Measurements from ENCODE around the gene SIGLEC5.

The SIGLEC5 gene

DNA sequence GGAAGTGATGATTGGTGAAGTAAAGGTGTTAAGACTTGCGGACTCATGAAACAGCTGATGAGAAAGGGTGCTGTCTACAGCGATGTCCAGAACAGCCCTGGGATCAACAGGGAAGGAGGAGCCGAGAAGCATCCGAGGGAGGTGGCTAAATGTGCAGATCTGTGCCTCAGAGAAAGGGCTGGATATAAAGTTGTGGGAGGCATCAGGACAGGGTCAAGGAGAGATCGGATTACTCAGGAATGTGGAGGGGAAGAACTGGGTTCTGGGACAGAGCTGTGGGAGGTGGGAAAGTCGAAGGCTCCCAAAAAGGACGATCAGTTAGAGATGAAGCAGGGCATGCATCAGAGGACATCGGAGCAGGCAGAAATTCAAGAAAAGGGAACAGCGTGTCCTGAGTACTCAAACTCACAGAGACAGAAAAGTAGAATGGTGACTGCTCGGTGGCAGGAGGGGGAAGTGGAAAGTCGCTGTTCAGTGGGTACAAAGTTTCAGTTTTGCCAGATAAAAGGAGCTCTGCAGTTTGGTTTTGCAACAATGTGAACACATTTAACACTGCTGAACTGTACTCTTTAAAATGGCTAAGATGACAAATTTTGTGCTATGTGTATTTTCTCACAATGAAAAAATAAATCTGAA is 14.6 kb upstream of the SIGLEC5 start:
- H3K4me1 ChIP-seq (ENCODE audit: insufficient read depth, low read length) = no peaks in the 10 kb centered on the region
- H3K9ac ChIP-seq (ENCODE audit: low read depth, low read length) = no peak overlapping the region
- DNase-seq = no peak
- H3K79me2 ChIP-seq (ENCODE audit: insufficient read depth, low read length) = no peaks in the 10 kb centered on the region
- no peak overlapping the region for H3K4me2 ChIP-seq (ENCODE audit: insufficient read depth, low read length)
- H3K27me3 ChIP-seq (ENCODE audit: insufficient read depth, low read length, poor library complexity) = no peaks in the 10 kb centered on the region
- H3K27ac ChIP-seq (ENCODE audit: low read length) = no peak overlapping the region
- no peaks in the 10 kb centered on the region for H3K36me3 ChIP-seq (ENCODE audit: insufficient read depth, low read length)
- ATAC-seq (ENCODE audit: insufficient read depth, low read depth) = no peak
- no peaks in the 10 kb centered on the region for H4K20me1 ChIP-seq (ENCODE audit: insufficient read depth, low read length)
- no peak overlapping the region for H3K4me3 ChIP-seq (ENCODE audit: low read depth in 1 of 2, low read length in 2 of 2)
- no peaks in the 10 kb centered on the region for H3K9me3 ChIP-seq (ENCODE audit: insufficient read depth, low read length, severe bottlenecking)
- H2AFZ ChIP-seq (ENCODE audit: low read depth, low read length) = no peak overlapping the region
- TF ChIP-seq, protein P1, sequence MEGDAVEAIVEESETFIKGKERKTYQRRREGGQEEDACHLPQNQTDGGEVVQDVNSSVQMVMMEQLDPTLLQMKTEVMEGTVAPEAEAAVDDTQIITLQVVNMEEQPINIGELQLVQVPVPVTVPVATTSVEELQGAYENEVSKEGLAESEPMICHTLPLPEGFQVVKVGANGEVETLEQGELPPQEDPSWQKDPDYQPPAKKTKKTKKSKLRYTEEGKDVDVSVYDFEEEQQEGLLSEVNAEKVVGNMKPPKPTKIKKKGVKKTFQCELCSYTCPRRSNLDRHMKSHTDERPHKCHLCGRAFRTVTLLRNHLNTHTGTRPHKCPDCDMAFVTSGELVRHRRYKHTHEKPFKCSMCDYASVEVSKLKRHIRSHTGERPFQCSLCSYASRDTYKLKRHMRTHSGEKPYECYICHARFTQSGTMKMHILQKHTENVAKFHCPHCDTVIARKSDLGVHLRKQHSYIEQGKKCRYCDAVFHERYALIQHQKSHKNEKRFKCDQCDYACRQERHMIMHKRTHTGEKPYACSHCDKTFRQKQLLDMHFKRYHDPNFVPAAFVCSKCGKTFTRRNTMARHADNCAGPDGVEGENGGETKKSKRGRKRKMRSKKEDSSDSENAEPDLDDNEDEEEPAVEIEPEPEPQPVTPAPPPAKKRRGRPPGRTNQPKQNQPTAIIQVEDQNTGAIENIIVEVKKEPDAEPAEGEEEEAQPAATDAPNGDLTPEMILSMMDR (IDR thresholded peaks at IDR 0.05; ENCODE audit: borderline replicate concordance, extremely low read depth, low read length, poor library complexity, severe bottlenecking) = no peak
- TF ChIP-seq EZH2 (IDR thresholded peaks at IDR 0.05; ENCODE audit: borderline replicate concordance, low read depth, low read length, severe bottlenecking) = no peak

DNA sequence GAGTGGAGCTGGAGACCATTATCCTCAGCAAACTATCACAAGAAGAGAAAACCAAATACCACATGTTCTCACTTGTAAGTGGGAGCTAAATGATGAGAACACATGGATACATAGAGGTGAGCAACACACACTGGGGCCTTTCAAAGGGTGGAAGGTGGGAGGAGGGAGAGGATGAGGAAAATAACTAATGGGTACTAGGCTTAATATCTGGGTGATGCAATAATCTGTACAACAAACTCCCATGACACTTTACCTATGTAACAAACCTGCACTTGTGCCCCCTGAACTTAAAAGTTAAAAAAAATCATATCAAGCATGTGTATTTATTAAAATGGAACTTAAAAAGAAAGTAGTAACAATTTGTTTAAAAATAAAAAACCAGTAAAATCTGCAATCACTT is 11.4 kb upstream of the SIGLEC5 start:
- no peak for DNase-seq
- H3K27ac ChIP-seq (ENCODE audit: low read length) = no peak overlapping the region
- H2AFZ ChIP-seq (ENCODE audit: low read depth, low read length) = no peak overlapping the region
- H3K9ac ChIP-seq (ENCODE audit: low read depth, low read length) = no peak overlapping the region
- H3K27me3 ChIP-seq (ENCODE audit: insufficient read depth, low read length, poor library complexity) = no peaks in the 10 kb centered on the region
- H3K4me3 ChIP-seq (ENCODE audit: low read depth in 1 of 2, low read length in 2 of 2) = no peak overlapping the region
- no peaks in the 10 kb centered on the region for H4K20me1 ChIP-seq (ENCODE audit: insufficient read depth, low read length)
- no peak for ATAC-seq (ENCODE audit: insufficient read depth, low read depth)
- no peaks in the 10 kb centered on the region for H3K79me2 ChIP-seq (ENCODE audit: insufficient read depth, low read length)
- no peak for TF ChIP-seq EZH2 (IDR thresholded peaks at IDR 0.05; ENCODE audit: borderline replicate concordance, low read depth, low read length, severe bottlenecking)
- TF ChIP-seq, protein P1 (IDR thresholded peaks at IDR 0.05; ENCODE audit: borderline replicate concordance, extremely low read depth, low read length, poor library complexity, severe bottlenecking) = no peak
- H3K4me1 ChIP-seq (ENCODE audit: insufficient read depth, low read length) = no peaks in the 10 kb centered on the region
- no peaks in the 10 kb centered on the region for H3K9me3 ChIP-seq (ENCODE audit: insufficient read depth, low read length, severe bottlenecking)
- H3K4me2 ChIP-seq (ENCODE audit: insufficient read depth, low read length) = no peak overlapping the region
- H3K36me3 ChIP-seq (ENCODE audit: insufficient read depth, low read length) = no peaks in the 10 kb centered on the region

DNA sequence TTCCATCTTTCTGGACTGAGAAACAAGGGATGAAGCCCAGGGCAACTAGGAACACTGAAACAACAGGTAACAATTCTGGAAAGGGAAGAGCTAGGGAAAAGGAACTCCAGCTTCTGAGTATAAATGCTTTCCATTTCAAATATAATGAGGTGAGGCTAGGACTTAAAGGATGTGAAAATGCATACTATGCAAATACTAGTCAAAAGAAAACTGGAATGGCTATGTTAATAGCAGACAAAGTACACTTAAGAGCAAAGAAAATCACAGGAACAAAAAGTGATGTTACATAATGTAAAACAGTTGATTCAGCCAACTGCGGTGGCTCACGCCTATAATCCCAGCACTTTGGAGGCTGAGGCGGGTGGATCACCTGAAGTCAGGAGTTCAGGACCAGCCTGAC is 10.2 kb upstream of the SIGLEC5 start:
- H3K27me3 ChIP-seq (ENCODE audit: insufficient read depth, low read length, poor library complexity) = no peaks in the 10 kb centered on the region
- H3K4me1 ChIP-seq (ENCODE audit: insufficient read depth, low read length) = no peaks in the 10 kb centered on the region
- H3K4me2 ChIP-seq (ENCODE audit: insufficient read depth, low read length) = no peak overlapping the region
- H2AFZ ChIP-seq (ENCODE audit: low read depth, low read length) = no peak overlapping the region
- TF ChIP-seq EZH2 (IDR thresholded peaks at IDR 0.05; ENCODE audit: borderline replicate concordance, low read depth, low read length, severe bottlenecking) = no peak
- TF ChIP-seq, protein P1 (IDR thresholded peaks at IDR 0.05; ENCODE audit: borderline replicate concordance, extremely low read depth, low read length, poor library complexity, severe bottlenecking) = no peak
- ATAC-seq (ENCODE audit: insufficient read depth, low read depth) (no peak), DNase-seq (no peak)
- H3K36me3 ChIP-seq (ENCODE audit: insufficient read depth, low read length) = no peaks in the 10 kb centered on the region
- no peaks in the 10 kb centered on the region for H4K20me1 ChIP-seq (ENCODE audit: insufficient read depth, low read length)
- H3K9ac ChIP-seq (ENCODE audit: low read depth, low read length) = no peak overlapping the region
- H3K4me3 ChIP-seq (ENCODE audit: low read depth in 1 of 2, low read length in 2 of 2) = no peak overlapping the region
- H3K9me3 ChIP-seq (ENCODE audit: insufficient read depth, low read length, severe bottlenecking) = no peaks in the 10 kb centered on the region
- H3K27ac ChIP-seq (ENCODE audit: low read length) = no peak overlapping the region
- no peaks in the 10 kb centered on the region for H3K79me2 ChIP-seq (ENCODE audit: insufficient read depth, low read length)
